Heart left ventricle (tissue), 13 donors: ENCODE data around the gene LRRC41.
"Not testable (repeated sequence)": the region's sequence is repeated elsewhere in the genome, so short reads cannot be mapped to it uniquely, and the experiment has no call there.

Experiments
- CTCF ChIP-seq, 12 donors: fragments of 200-600 bp; sonication (generic) in 4 of 12; IDR thresholded peaks; one replicate each; pipeline versions ENCODE4 v1.5.0 to v1.8.0; 2018 to 2022; ENCODE audit warnings: antibody characterized with exemption in 12 of 12, mild to moderate bottlenecking in 5 of 12
- POLR2A ChIP-seq, 2 donors: fragments of 450-650 bp; IDR thresholded peaks; one replicate each; pipeline ENCODE4 v1.6.1; 2017; ENCODE audit warnings: antibody characterized with exemption in 2 of 2, mild to moderate bottlenecking in 2 of 2, moderate library complexity in 2 of 2
- donor health status: ischemic (EF 13 %, LVEDD 7.1; RV severe dilation, severe dysfunction).
- donor health status: DM: no; HTN: yes; CAD: no.
- donor health status: DM: no; HTN: no; CAD: no.
- donor health status: ischemic (EF 25% LVEDD 6.9; RV normal size, moderate dysfunction).
- donor health status: ischemic (EF 25% LVEDD 5.7; RV mildly dilated, moderate dysfunction).
- donor health status: ischemic (EF 35%, LVEDD 5.7; RV mildly dilated, moderate dysfunction).
- donor health status: nonischemic (EF 11% LVEDD 7.7; RV severe dilation, severe dysfunction).
- donor health status: DM: yes; HTN: yes; CAD: no.
- donor health status: PGD.
- donor health status: ischemic (EF 29% LVEDD 5.4; RV normal size, mild dysfunction).
- donor health status: nonischemic (EF 23%, LVEDD 6.1; RV moderate dilation, normal function).

- TF ChIP-seq POLR2A, CTCF (IDR thresholded peaks at IDR 0.05): not testable (repeated sequence)
Measured at GRCh38 chr1:46322191-46322590, 18.8 kb upstream of the LRRC41 start.
